ENCODE results near the gene GGA1. TPM values are rescaled to one million over a fixed set of nuclear protein-coding genes. Genes with fewer than 3 reads are reported as not detected.

The GGA1 gene
- total and polyA plus RNA-seq, 2 of the 4 experiments (the other 2 are of a cell fraction): 17.2 to 48.5 TPM

DNA sequence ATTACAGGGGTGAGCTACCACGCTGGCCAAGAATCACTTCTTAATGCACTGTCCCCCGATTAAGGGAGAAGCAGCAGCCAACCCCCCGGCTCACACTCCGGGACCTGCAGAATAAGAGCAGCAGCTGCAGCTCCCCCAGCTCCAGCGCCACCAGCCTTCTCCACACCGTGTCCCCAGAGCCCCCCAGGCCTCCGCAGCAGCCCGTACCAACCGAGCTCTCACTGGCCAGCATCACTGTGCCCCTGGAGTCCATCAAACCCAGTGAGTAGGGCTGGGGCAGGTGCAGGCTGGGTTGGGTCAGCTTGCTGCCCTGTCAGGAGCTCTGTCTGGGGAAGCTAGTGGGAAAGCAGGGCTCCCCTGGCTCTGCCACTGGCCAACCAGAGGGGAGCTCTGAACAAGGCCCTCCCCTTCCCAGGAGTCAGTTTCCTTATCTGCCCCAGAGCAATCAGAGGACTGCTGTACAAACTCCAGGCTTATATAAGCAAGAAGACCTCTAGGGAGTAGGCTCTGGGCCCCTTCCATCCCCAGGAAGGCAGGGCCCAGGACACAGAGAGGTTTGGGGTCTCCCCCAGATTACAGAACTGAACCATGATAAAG is 22.3 kb downstream of the GGA1 start:
- Histone ChIP-seq H2AK5ac (ENCODE audit: low read depth, low read length) (no peak overlapping the region), H2BK15ac (ENCODE audit: low read depth, low read length) (no peak overlapping the region), H3K36me3 (ENCODE audit: control insufficient read depth, insufficient read depth, low read length) (peaks cover 34% of the 10 kb centered on the region; the same call in 1 of the 2 replicates), H3K4ac (ENCODE audit: low read depth, low read length) (no peak overlapping the region), H3K18ac (ENCODE audit: low read depth, low read length) (no peak overlapping the region), H3K4me2 (ENCODE audit: low read depth, low read length) (no peak overlapping the region), H3K23ac (ENCODE audit: low read depth, low read length) (no peak overlapping the region), H3K9me3 (ENCODE audit: control insufficient read depth, insufficient read depth, low read length) (no peaks in the 10 kb centered on the region), H2AFZ (replicated peaks; ENCODE audit: low read length, poor library complexity) (no peak overlapping the region), H3K27ac (ENCODE audit: insufficient read depth, low read length) (no peak overlapping the region), H3K9ac (ENCODE audit: low read depth, low read length) (no peak overlapping the region), H2BK20ac (ENCODE audit: low read depth, low read length) (no peak overlapping the region), H2AK9ac (replicated peaks; ENCODE audit: low read depth, low read length, poor library complexity) (no peak overlapping the region), H3K79me1 (ENCODE audit: low read depth in 1 of 2, low read length in 2 of 2) (peaks cover 0 to 21% of the 10 kb centered on the region in 2 experiments; a peak in 2 of 4 replicates), H4K20me1 (ENCODE audit: insufficient read depth, low read length) (no peaks in the 10 kb centered on the region; the same call in 1 of the 2 replicates), H3K4me3 (ENCODE audit: insufficient read depth, low read depth, low read length) (no peak overlapping the region), H4K91ac (ENCODE audit: insufficient read depth, low read depth, low read length) (no peak overlapping the region), H2BK5ac (ENCODE audit: low read depth, low read length, poor library complexity, severe bottlenecking) (no peak overlapping the region), H3K27me3 (ENCODE audit: control insufficient read depth, insufficient read depth, low read length) (no peaks in the 10 kb centered on the region), H4K5ac (ENCODE audit: low read depth, low read length) (no peak overlapping the region), H3K4me1 (ENCODE audit: control insufficient read depth, insufficient read depth, low read length) (peaks cover 27% of the 10 kb centered on the region), H3K14ac (replicated peaks; ENCODE audit: low read depth, low read length) (no peak overlapping the region), H3K9me1 (ENCODE audit: insufficient read depth, low read length) (peaks cover 19% of the 10 kb centered on the region), H2BK120ac (ENCODE audit: low read depth, low read length) (no peak overlapping the region), H3K56ac (ENCODE audit: extremely low read depth, insufficient read depth, low read length) (no peak overlapping the region), H4K8ac (ENCODE audit: low read depth in 2 of 2, low read length in 2 of 2) (no peak overlapping the region)
- 95% methylated on average over 4 of the region's 9 CpGs; no CpG with 5 or more reads in 1 of the 2 experiments for WGBS, 2 experiments (ENCODE audit: extremely low coverage in 2 of 2, insufficient read length in 1 of 2)
- POLR2A ChIA-PET (ENCODE audit: unreplicated experiment): interaction anchor here (1.1 kb wide), 1 partner anchor 45 kb away, joined by 4 read pairs; the partner anchor contains the start of gene LGALS1
- CTCF ChIA-PET: interaction anchor here (1.1 kb wide), 1 partner anchor 24 kb away, joined by 3 read pairs; no protein-coding TSS in a partner anchor
- intact Hi-C loops (cut with micrococcal nuclease) (no loop called here), in situ Hi-C loops (cut with MboI; ENCODE audit: low sequenced_read_pairs) (no loop called here), dilution Hi-C loops (cut with HindIII; ENCODE audit: low sequenced_read_pairs, unreplicated experiment) (no loop called here)
- no TSS peak for BruUV-seq (replicated peaks)
- no peak for DNase-seq
- TF ChIP-seq, protein P1, sequence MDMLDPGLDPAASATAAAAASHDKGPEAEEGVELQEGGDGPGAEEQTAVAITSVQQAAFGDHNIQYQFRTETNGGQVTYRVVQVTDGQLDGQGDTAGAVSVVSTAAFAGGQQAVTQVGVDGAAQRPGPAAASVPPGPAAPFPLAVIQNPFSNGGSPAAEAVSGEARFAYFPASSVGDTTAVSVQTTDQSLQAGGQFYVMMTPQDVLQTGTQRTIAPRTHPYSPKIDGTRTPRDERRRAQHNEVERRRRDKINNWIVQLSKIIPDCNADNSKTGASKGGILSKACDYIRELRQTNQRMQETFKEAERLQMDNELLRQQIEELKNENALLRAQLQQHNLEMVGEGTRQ (IDR thresholded peaks at IDR 0.05; ENCODE audit: low read depth, low read length): no peak
- TF ChIP-seq SMC3 (IDR thresholded peaks at IDR 0.05; ENCODE audit: low read depth, low read length) (no peak), RFX5 (IDR thresholded peaks at IDR 0.05; ENCODE audit: low read depth, low read length) (no peak), MAZ (IDR thresholded peaks at IDR 0.05; ENCODE audit: borderline replicate concordance, low read depth, low read length) (no peak), CHD1 (IDR thresholded peaks at IDR 0.05; ENCODE audit: low read depth, low read length) (no peak), RAD21 (IDR thresholded peaks at IDR 0.05; ENCODE audit: low read length) (no peak), MAFK (IDR thresholded peaks at IDR 0.05; ENCODE audit: low read depth, low read length) (no peak), RCOR1 (IDR thresholded peaks at IDR 0.05; ENCODE audit: insufficient replicate concordance, low read length) (no peak), CEBPB (IDR thresholded peaks at IDR 0.05; ENCODE audit: low read depth, low read length) (no peak), MXI1 (IDR thresholded peaks at IDR 0.05; ENCODE audit: borderline replicate concordance, low read depth, low read length) (no peak)
- TF ChIP-seq, protein P2, sequence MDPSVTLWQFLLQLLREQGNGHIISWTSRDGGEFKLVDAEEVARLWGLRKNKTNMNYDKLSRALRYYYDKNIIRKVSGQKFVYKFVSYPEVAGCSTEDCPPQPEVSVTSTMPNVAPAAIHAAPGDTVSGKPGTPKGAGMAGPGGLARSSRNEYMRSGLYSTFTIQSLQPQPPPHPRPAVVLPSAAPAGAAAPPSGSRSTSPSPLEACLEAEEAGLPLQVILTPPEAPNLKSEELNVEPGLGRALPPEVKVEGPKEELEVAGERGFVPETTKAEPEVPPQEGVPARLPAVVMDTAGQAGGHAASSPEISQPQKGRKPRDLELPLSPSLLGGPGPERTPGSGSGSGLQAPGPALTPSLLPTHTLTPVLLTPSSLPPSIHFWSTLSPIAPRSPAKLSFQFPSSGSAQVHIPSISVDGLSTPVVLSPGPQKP (IDR thresholded peaks at IDR 0.05; ENCODE audit: borderline replicate concordance, low read depth, low read length): no peak
- TF ChIP-seq, protein P3, sequence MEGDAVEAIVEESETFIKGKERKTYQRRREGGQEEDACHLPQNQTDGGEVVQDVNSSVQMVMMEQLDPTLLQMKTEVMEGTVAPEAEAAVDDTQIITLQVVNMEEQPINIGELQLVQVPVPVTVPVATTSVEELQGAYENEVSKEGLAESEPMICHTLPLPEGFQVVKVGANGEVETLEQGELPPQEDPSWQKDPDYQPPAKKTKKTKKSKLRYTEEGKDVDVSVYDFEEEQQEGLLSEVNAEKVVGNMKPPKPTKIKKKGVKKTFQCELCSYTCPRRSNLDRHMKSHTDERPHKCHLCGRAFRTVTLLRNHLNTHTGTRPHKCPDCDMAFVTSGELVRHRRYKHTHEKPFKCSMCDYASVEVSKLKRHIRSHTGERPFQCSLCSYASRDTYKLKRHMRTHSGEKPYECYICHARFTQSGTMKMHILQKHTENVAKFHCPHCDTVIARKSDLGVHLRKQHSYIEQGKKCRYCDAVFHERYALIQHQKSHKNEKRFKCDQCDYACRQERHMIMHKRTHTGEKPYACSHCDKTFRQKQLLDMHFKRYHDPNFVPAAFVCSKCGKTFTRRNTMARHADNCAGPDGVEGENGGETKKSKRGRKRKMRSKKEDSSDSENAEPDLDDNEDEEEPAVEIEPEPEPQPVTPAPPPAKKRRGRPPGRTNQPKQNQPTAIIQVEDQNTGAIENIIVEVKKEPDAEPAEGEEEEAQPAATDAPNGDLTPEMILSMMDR (conservative IDR thresholded peaks at IDR 0.05; ENCODE audit: low read depth, low read length): no peak
- ATAC-seq (ENCODE audit: low read depth): no peak

Measured in IMR-90 (cell line).